HG03457 (cell line): Measurements from ENCODE around the gene MMP1.

Source experiments
- ATAC-seq: cut with Tn5 transposase; IDR thresholded peaks from one replicate; pipeline ENCODE4 v1.9.1; 2021; ENCODE audit warnings: moderate number of reproducible peaks; ENCODE audit not compliant: unreplicated experiment

Gene MMP1

DNA sequence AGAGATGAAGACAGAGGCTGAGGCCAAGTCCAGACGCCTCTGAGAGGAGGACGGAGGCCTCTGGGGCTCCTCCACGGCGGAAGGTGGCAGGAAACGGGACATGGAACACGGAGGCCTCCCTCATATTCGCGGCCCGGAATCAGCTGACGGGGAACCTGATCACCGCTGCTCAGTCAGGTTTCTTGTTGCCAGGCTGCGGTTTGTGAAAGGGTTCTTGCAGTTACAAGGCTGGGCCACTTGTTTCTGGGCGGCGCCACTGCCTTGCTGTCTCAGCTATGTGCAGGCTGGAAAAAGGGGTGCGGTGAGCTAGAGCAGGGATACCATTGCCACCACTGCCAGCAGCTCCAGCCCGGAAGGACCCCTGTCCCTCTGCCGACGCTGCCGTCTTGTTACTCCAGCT lies 10.0 kb upstream of the MMP1 start:
- no peak for ATAC-seq

DNA sequence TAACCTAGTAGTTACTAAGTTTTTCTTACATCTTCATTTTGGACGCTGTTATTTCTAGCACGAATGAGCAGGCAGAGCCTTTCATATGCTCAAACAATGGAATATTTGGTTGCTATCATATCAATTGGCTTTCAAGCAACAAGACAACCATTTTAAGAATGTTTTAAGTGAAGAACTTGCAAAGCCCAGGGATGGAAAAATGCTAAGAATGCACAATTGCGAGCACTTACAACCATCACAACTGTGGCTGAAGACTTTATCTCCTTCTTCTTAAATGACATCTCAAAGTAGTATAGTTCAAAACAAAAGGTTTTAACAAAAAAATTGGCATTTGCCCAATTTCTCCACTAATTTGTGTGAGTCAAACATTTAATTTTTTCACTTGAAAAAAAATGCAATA lies 8.3 kb upstream of the MMP1 start:
- ATAC-seq, result no peak

DNA sequence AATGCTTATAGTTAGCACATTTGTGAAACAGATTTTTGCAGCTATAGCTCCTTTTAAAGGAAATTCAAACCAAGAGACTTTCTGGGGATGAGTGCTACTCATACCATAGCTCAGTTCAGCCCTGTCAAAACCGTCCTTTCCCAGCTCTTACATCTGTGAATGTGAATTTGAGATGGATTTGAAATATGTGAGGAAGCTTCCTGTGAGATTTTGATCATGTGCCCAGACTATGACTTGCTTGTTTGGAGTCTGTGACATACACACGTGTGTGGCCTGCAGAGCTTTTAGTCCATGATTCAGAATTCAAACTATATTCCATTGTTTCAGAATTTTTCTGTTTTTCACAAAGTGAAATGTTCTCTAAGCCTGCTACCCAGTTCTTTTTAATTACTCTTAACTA lies 4.4 kb upstream of the MMP1 start:
- ATAC-seq, result no peak

DNA sequence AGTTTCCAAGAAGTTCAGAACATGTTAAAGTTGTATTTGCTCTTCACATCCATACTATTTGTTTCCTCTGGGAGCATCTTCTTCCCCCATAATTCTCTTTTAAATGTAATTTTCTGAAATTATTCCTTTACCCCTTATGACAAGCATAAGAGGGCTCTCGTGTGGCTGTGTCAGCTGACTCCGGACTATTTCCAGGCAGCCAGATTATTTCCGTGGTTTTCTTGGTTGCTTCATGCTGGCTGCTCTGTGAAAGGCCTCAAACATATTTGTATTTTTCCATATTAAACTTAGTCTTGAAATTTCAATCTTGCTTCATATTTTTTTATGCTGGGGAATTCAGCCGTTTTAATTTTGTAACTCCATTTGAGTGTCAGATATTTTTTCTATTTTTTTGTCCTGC lies 2.8 kb upstream of the MMP1 start:
- no peak for ATAC-seq

DNA sequence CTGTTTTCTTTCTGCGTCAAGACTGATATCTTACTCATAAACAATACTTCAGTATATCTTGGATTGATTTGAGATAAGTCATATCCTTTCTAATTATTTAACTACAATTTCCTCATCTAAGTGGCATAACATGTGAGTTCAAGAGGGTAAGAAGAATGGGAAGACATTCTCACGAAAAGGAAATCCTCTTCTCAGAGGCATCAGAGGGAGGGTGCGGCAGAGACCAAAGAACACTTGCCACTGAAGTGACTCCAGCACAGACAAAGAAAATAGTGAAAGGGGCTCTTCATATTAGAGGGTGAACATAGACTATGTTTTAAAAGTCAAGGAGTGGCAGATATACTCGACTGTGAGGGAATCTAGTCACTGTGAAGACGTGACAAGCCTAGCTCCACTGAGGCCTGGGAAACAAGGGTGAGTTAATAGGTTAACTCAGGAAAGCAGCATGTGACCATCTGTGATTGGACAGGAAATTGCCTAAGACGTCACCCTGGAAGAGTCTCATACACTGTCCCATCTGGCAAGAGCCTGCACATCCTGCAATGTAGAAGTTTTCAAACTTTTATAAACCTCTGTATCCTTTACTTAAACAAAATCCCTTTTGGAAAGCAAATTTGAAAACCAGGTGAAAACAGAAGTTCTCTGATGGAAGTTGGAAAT lies 1.9 kb upstream of the MMP1 start:
- ATAC-seq, result no peak

DNA sequence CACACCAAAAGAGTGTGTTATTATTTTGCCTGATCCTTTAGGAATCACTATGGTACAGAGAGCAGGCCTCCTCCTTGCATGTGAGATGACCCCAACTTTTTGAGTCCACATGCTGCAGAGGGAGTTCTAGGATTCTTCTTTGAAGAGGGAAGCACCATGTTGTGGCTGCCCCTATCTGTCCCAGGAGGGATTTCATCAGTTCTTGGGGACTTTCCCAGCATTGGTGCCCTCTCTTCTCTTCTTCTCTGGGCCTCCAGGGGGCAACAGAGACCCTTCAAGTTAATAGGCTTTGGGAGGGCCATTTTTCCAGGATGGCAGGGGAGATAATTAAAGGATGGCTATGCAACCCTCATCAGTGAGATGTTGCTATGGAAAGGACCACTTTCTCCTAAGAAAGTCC lies 3.6 kb downstream of the MMP1 start:
- ATAC-seq, result peak; percentile 97

DNA sequence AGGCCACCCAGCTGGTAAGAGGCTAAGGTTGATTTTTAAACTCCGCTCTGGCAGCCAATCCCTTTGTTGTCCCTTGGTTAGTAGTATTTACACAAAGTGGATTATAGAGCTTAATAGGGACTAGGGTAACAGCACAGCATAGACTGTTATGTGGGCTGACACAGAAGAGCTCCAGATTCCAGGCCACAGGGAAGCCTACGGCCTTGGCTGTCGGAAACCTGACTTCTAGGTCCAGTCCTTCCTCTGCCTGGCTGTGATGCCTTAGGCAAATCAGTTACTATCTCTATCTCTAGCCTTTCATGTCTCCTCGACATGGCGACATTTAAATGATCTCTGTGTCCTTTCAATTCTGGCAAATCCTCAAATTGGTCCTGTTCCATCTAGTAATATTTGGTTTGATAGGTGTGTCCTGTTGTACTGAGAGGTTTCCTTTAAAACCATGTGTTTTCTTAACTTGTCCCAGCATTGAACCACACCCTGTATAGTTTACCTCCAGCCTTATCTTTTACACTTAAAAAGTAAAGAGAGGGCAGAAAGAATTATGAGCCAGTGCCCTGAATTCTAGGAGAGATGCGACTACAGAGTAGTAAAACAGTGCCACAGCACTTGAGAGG lies 4.2 kb downstream of the MMP1 start:
- no peak for ATAC-seq

DNA sequence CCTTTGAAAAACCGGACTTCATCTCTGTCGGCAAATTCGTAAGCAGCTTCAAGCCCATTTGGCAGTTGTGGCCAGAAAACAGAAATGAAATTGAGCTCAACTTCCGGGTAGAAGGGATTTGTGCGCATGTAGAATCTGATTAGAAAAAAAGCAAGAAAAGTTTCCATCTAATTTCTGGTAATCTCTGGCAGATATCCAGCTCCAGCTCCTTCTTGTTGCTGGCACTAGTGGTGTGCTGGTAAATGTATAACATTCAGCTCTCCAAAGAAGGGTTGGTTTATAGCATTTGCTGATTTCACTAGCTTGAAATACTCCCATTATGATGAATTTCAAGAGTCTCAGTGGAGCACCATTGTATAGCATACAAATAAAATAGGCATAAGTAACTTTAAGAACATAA lies 5.4 kb downstream of the MMP1 start:
- no peak for ATAC-seq

DNA sequence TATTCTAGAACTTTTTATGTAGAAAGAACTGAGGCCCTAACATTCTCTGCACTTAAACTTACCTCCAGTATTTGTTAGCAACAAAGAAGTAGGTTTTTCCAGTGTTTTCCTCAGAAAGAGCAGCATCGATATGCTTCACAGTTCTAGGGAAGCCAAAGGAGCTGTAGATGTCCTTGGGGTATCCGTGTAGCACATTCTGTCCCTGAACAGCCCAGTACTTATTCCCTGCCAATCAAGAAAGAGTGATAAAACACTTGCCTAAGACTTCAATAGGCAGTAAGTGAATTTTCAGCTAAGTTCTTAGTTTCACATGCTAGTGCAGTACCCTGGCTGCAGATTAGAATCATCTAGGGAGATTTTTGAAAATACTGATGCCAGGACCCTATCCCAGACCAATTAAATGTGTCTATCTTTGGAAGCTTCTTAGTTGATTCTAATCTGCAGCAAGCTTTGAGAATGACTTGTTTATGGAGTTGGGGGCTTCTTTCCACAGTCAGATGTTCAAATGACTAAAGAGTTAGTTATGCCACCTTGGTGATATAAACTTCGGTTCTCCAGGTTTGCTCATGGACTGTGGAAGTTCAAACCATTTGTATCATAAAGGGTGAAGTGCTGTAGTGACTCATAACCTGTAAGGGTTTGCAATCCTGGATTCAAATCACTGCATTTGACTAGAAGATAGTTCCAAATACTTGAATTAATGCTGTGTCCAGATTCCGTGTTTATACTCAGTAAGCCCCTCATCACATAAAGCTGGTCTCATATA lies 6.5 kb downstream of the MMP1 start:
- no peak for ATAC-seq

DNA sequence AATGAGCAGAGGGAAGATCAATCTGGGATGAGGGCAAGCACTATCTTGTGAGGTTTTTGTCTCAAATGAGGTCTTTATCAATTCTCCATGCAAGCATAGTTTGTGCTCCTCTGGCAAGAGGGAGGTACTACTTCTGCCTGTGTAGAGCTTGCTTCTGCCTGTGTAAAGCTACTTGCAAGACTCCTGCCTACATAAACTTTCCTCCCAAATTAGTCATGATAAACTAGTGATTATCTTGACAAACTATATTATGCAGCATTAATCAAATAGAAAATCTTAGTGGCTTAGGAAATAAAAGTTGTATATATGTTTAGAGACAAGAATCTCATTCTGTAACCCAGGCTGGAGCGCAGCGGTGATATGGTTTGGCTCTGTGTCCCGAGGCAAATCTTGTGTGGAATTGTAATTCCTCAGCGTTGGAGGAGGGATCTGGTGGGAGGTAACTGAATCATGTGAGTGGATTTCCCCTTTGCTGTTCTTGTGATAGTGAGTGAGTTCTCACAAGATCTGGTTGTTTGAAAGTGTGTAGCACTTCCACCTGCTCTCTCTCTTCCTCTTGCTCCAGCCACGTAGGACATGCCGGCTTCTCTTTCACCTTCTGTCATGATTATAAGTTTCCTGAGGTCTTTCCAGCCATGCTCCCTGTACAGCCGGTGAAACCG lies 9.5 kb downstream of the MMP1 start:
- ATAC-seq, result no peak

DNA sequence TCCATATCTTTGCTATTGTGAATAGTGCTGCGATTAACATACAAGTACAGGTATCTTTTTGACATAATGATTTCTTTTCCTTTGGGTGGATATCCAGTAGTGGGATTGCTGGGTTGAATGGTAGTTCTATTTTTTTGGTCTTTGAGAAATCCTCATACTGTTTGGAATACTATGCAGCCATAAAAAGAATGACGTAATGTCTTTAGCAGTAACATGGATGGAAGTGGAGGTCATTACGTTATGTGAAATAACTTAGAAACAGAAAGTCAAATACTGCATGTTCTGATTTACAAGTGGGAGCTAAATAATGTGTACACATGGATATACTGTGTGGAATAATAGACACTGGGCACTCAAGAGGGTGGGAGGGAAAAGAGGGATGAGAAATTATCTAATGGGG lies 13.6 kb downstream of the MMP1 start:
- ATAC-seq, result no peak

DNA sequence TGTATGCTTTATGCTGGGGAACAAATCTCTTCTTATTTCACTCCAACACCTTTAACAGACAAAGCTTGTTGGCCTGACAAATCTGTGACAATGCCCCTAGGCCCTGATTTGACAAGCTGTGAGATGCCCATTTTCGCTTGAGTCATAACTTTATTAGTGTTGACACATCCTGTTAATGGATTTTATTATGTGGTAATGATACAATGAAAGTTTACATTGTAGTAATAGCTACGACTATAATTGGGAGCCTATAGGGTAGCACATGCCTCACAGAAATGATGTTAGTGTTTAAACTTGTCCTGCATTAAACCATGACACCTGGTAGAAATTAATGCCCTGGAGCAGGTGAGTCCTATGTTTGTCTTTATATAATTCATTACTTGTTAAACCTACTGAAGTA lies 14.2 kb downstream of the MMP1 start:
- ATAC-seq, result no peak

DNA sequence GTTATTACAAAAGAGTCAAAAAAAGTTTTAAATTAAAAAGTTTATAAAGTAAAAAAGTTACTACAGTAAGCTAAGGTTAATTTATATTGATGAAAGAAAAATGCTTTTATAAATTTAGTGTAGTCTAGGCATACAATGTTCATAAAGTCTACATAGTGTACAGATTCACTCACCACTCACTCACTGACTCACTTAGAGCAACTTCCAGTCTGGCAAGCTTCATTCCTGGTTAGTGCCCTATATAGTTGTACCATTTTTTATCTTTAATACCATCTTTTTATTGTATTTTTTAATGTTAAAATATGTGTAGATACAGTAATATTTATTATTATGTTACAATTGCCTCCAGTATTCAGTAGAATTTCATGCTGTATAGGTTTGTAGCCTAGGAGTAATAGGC lies 14.9 kb downstream of the MMP1 start:
- ATAC-seq, result no peak

DNA sequence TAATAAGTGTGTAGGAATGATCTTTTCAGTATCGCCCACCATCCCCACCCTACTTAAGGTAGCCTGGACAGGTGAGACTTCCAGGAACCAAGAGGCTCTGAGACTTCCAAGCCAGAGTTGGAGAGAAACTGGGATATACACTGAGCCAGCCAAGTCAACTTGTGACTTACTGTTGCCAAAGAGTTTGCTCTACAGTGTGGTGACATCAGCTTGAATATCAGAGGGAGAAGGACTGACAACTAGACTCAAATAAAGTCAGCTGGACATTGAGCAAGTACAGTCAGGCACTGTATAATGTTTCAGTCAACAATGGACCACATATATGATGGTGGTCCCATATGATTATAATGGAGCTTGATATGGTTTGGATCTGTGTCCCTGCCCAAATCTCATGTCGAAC lies 16.3 kb downstream of the MMP1 start:
- ATAC-seq, result no peak

DNA sequence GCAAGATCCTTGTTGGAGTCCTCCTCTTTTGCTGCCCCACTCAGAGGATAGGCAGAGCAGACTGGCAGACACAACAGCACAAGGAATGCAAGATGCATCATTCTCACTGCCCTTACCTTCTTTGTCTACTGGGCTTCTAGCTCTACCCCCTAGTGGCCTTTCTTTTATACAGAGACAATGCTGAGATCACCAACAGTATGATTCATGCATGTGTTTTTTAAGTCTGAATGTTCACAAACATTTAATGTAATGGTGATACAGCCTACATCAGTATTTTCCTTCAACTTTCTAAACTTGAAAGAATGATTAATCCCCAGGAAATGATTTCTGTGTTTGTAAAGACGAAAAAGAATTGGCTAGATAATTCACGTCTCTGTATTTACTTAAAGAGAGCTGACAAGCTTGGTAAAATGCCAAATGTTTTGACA lies 17.5 kb downstream of the MMP1 start, which contains the start of gene MMP10:
TSS of gene MMP10 (minus strand) at position 138 of the 428 bp plus-strand sequence. CDS start at position 101, 37 bp downstream.
- ATAC-seq, result no peak

DNA sequence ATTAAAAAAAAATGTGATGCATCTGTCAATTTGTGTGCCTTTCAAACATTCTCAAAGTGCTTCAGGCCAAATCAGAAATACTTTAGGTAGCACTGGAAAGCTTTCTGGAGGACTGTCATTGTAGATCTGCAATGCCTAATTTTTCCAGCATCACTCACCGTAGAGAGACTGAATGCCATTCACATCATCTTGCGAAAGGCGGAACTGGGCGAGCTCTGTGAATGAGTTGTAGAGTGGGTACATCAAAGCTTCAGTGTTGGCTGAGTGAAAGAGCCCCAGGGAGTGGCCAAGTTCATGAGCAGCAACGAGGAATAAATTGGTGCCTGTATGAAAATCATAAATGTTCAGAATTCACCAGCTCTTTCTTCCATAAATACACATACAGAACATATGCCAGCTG lies 21.5 kb downstream of the MMP1 start:
- ATAC-seq, result no peak

DNA sequence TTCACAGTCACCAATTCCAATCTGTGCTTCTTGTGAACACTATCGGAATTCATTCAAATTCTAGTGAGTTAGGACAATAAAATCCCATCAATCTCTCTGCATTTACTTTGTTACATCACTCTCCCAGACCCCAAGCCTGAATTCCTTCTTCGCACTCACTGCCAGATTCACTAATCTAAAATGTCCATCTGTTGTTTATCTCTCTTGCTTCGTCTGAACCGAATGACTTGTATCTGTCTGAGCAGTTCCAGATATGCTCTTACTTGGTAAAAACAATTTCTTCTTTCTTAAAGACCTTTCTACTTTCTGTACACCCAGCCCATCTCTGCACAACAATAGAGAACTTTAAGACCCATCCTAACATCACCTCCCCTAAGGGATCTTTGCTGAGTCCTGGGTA lies 24.6 kb downstream of the MMP1 start:
- ATAC-seq, result no peak

DNA sequence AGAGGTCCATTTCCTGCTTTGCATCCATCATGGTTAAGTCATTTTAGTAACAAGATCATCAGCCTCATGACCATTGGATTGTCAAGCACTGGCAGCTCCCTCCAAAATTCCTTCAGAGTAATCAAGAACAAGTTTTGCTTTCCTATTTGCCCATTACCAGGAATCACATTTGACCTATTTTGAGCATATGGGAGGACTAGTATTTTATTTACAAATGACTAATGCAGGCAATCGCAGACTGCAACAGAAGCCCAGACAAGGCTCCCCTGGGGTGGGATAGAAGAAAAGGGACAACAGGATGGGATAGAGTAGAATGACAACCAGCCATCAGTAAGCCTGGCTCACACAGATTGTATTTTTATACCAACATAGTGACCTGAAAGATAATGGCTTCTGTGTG lies 26.6 kb downstream of the MMP1 start:
- no peak for ATAC-seq

DNA sequence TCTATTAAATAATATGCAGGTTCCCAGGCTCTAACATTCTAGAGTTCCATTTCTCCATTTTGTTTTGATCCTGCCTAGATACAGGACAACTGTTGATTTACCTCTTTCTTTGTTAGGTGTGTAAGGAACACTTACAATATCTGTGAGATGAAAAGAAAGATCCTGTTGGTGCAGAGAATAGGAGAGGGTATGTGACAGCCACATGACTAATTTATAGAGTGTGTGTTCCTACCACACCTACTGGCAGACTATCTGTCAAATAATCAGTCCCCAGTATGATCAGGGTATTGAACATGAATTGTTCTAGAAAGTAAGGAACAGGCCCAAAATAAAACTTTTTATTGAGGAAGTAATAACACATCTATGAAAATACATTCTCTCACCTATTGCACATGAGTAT lies 27.8 kb downstream of the MMP1 start:
- no peak for ATAC-seq

DNA sequence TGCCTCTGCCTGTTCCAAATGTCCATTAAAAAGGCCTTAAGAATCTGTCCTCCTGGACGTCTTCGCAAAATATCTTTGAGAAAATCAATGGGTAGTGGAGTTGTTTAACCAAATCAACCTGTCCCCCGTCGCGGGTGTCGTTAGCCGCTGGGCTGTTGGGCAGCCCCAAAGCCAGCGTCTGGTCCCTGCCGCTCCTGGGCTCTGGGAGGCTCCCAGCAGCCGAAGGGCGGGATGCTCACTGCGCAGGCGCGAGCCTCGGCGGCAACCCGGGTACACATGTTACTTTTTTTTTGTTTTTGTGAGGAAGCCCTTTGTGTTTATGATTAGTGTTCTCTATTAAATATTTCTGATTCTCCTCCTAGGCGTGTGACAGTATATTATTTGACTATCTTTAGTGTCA lies 30.2 kb downstream of the MMP1 start:
- no peak for ATAC-seq

DNA sequence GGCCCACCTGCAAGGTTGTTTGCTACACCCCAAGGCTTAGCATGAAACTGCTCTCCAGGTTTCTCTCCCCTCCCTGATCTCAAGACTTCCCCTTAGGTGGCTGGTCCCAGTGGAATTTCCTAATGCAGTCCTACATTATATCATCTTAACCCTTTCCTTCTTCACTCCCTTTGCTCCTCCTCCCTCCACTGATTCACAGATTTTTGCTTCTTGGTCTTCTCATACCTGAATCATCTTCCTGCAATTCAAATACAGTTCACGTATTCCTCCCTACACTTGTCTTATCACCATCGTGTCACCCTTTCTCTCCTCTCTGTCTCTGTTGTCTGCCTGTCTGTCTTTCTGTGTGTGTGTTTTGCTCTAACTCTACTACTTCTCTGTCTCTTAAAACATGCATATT lies 34.5 kb downstream of the MMP1 start:
- ATAC-seq, result no peak

DNA sequence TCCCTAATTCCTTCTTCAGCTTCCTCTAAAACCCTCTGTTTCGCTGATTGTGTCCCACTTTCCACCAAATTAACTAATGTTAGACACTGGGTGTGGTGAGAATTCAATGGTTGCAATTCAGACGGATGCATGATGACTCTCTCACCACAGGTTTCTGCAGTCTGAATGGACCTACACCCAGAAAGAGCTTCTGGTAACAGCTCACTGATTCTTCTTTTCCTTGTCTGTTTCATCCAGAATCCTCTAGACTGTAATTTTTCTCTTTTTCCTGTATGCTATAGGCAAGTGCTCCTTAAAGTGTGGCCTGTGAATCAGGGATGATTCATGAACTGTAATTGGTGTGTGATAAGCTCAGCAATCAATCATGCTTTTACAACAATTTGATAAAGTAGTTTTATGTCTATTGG lies 35.6 kb downstream of the MMP1 start:
- no peak for ATAC-seq
